NCI-H2081 (cell line): ENCODE data around the gene C2CD2L.
"Not testable (repeated sequence)": the region's sequence is repeated elsewhere in the genome, so short reads cannot be mapped to it uniquely, and the experiment has no call there.

Experiments used
- DNase-seq, 2 experiments: peaks; one replicate each; lab custom pipeline; 2025; lab: John Stamatoyannopoulos, UW

Gene C2CD2L

GRCh38 chr11:119115484-119116234 lies 8.5 kb downstream of the C2CD2L start:
- DNase-seq: no peak

DNA sequence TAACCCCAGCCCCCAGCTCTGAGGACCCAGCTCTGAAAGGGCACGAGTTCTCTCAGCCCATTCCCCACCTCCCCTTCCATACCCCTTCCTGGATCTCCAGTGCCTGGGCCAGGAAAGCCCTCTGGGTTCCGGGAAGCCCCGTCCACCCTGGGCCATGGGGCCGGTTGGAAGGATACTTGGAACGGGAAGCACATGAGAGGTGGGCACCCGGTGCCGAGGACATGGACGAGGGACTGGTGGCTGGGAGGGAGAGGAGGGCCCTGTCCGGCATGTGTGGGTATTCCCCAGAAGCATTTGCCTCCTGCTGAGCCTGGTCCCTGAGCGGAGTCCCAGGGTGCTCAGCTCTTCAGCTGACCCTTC lies 9.1 kb downstream of the C2CD2L start:
- no peak for DNase-seq

DNA sequence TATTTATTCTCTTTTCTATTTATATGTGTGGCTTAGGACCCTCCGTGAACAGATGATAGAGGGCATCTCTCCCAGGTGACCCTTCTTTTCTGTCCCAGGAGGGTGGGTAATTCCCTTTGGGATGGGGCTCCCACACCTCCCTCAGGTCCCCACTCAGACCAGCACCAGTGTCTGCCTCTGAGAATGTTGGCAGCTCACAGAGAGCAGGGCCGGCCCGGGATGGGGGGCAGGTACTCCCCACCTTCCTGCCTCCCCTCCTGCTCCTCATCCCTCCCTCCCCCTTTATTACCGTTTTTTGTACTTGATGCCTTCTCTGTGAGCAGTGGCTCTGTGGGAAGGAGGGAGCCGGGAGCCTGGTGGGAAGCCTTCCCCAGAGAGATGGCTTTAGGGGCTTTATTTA lies 9.5 kb downstream of the C2CD2L start:
- no peak for DNase-seq

DNA sequence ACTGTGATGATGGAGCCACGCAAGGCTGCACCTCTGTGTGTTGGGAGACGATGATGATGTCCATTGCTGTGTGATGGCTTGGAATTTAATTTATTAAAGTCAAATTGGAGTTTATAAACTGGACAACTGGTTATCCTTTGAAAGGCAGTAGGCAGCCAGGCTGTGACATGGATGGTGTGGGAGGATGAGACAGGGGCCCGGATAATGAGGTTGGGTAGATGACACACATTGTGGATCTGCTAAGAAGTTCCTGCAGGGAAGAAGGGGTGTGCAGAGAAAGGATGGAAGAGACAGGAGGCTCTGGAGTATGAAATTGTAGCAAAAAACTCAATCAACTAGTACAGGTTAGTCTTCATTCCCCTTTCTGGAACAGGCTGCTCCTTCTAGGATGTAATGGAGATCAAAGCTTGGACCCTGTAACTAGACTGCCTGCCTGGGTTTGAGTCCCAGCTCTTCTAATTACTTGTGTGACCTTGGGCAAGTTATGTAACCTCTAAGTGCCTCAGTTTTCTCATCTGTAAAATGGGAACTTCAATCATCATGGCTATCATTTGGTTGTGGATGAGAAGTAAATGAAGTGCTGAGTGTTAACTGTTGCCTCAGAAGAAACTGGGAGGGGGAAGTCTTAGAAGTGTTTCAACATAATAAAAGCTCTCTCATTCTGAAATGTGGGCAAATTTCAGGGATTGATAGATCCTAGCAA lies 10.0 kb downstream of the C2CD2L start:
- DNase-seq: no peak

GRCh38 chr11:119118227-119118626 lies 11.1 kb downstream of the C2CD2L start:
- no peak for DNase-seq

- DNase-seq: no peak
These were observed 11.8 kb downstream of the C2CD2L start for GRCh38 chr11:119118946-119119345.

- DNase-seq: peak; percentile 36 to 72
These were observed 13.5 kb downstream of the C2CD2L start for GRCh38 chr11:119120639-119121007.

DNA sequence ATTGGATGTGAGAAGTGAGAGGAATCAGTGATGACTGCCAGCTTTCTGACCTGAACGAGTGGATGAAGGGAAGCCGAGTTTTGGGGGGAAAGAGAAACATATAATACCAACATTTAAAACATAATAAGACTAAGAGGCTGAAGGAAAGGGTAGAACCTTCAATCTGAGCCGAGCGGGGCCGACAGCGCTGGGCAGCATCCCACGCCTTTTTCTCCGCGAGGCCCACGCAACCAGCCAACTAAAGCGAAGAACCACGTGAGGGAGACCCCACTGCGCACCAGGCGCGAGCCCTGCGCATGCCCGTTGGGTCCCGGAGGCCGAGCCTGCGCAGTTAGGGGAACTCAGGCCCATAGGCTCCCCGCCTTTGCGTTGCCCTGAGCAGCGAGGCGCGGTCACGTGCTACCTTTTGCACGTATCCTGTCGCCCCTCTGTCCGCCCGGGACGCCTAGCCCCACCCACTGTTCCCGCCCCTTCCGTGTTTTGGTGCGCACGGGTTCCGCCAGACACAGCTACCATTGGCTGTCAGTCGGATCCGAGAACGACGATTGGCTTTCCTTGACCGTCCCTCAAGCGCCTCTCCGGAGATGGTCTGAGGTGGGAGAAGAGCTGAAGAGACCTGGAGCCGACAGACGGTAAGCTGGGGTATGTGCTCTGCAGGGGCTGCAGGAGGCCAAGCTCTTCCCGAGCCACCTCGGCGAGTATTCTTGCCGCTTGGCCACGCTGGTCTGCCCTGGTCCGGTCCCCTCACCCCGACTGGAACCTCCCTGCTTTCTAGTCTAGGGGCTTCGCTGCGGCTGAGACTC lies 14.1 kb downstream of the C2CD2L start, which contains the start of gene HINFP:
HINFP (plus strand) TSS at position 573 of the 803 bp plus-strand sequence. CDS start 5,365 bp downstream, outside the sequence.
- peak; percentile 100 for DNase-seq

GRCh38 chr11:119121811-119122124 lies 14.6 kb downstream of the C2CD2L start:
- no peak for DNase-seq

DNA sequence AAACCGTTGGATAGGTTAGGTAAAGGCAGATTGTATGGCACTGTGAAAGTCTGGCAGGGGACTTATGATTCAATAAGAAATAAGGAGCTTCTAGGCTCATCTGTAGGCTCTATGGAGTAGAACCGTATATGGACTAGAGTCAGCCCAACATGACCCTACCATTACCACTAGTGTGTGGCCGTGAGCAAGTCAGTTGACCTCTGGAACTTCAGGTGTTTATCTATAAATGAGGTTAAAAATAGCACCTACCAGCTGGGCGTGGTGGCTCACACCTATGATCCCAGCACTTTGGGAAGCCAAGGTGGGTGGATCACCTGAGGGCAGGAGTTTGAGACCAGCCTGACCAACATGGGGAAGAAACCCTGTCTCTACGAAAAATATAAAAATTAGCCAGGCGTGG lies 18.7 kb downstream of the C2CD2L start:
- no peak for DNase-seq

- DNase-seq: no peak
These were observed 19.6 kb downstream of the C2CD2L start for GRCh38 chr11:119126675-119127268.

- no peak for DNase-seq
These were observed 23.5 kb downstream of the C2CD2L start for GRCh38 chr11:119130662-119131061.

- no peak for DNase-seq
These were observed 27.3 kb downstream of the C2CD2L start for GRCh38 chr11:119134389-119134978.

DNA sequence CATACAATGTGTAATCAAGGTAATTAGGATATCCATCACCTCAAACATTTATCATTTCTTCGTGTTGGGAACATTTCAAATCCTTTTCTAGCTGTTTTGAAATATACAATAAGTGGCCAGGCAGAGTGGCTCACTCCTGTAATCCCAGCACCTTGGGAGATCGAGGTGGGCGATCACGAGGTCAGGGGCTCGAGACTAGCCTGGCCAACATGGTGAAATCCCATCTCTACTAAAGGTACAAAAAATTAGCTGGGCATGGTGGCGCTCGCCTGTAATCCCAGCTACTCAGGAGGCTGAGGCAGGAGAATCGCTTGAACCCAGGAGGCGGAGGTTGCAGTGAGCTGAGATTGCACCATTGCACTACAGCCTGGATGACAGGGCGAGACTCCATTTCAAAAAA lies 32.1 kb downstream of the C2CD2L start:
- DNase-seq: not testable (repeated sequence)

DNA sequence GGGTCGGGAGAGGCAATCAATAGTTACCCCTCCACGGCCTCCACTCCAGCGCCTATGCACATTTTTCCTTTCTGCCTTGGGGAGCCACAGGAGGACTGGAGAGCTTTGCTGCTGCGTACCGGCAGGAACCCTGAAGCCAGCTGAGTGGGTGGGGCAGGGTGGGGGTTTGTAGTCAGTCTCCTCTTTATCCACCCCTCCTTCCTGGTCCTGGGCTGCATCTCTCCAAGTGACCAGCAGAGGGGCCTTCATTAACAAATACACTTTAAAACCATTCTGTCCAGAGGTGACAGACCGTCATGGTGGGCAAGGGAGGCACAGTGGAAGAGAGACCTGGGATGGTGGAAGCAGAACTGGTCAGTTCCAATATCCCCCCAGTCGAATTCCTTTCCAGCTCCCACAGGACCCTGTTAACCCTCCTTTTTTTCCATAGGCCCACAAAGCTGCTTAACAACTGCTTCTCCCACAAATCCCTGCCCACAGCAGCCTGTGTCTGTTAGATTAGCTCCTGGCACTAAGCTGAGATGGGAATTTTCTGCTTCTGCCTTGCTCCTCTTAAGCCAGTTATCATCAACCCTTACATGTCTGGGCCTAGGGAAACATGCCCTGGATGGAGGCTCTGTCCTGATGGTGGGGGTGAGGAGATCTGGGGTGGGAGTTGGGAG lies 37.8 kb downstream of the C2CD2L start:
- DNase-seq: peak; percentile 31 to 62

DNA sequence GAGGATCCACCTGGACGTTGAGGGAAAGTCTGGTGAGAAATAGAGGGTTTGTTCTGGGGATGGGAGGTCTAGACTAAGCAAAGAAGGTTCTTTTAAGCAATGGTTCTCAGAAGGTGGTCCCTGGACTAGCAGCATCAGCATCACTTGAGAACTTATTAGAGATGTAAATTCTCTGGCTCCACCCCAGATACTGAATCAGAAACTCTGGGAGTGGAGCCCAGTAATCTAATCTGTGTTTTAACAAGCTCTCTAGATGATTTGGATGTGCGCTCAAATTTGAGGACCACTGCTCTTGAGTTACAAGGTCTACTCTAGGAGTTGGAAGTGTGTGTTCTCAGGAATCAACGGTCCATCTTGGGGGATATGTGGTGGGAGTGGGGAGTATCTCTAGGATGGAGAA lies 38.4 kb downstream of the C2CD2L start:
- DNase-seq: no peak

DNA sequence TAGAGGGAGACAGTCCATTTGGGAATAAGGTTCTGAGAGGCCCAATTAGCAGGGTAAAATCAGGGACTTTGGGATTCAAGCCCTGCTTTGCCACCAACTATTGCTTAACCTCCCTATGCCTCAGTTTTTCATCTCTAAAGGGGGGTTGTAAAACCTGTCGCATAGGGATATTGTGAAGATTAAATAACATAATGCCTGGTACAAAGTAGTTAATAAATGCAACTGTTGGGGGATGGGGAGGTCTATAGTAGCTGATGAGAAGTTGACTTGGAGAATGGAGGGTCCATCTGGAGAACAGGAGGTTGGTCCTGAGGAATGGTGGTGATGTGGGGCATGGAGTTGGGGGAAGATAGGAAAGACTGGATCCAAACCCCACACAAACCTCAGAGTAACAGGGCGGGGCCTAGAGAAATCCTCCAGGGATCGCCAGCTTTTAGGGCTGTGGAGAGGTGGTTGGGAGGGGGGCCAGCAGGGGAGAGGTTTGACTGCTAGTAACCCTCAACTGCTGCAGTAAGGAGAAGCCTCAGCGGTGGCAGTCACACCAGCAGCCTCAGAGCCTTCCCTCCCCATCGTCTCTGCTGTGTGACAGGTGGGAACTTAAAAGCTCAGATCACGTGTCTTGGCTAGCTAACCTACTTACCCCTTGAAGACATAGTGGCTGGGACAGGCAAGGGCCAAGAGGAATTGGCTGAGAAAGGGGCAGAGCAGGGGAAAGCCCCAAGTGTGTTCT lies 40.6 kb downstream of the C2CD2L start:
- no peak for DNase-seq

GRCh38 chr11:119148720-119149017 lies 41.5 kb downstream of the C2CD2L start:
- no peak for DNase-seq

- DNase-seq: peak in 1 of 2 experiments; percentile 17
These were observed 42.1 kb downstream of the C2CD2L start, which contains the start of gene ABCG4 for GRCh38 chr11:119149018-119149785. Gene ABCG4 (plus strand): TSS chr11:119149052. CDS start chr11:119149966, 914 bp downstream.

GRCh38 chr11:119149786-119150275 lies 42.7 kb downstream of the C2CD2L start:
- no peak for DNase-seq
